ENCODE measurements around the gene GOLGA3.

GOLGA3 gene

DNA sequence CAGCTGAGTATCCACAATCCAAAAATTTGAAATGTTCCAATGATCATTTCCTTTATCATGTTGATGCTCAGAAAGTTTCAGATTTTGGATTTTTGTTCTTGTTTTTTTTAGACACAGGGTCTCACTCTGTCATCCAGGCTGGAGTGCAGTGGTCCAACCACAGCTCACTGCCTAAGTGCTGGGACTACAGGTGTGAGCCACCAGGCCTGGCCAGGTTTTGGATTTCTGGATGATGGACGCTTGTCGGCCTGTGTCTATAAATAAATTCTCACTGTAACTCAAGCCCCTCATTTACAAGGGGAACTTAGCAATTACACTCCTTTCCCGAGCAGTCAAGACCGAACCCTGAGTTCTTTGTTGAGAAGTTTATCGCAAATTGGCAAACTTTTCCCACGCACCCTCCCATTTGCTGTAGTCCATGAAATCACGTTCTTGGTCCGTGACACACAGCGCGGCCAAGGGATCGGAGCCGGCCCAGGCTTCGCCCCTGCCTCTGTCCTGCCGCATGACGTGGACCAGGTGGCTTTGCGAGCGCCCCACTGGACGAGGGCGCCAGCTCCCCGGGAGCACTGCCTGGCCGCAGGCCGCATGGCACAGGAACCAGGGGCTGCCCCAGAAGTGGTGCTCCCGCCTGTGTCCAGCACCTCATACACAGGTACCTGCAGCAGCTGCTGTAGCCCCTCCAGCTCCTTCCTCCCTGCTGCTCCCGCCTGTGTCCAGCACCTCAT is 53.0 kb downstream of the GOLGA3 start:
- H3K4me2 ChIP-seq (ENCODE audit: low read length), result no peak overlapping the region
- H3K4me3 ChIP-seq (ENCODE audit: low read length), result no peak overlapping the region
- no peak overlapping the region for H3K27ac ChIP-seq (ENCODE audit: low read length)
- H3K79me2 ChIP-seq (ENCODE audit: low read length), result no peaks in the 10 kb centered on the region
- H3K4me1 ChIP-seq (ENCODE audit: low read length), result peaks cover 18% of the 10 kb centered on the region
- no peaks in the 10 kb centered on the region for H3K36me3 ChIP-seq (replicated peaks; ENCODE audit: low read depth, low read length)
- no peaks in the 10 kb centered on the region for H3K27me3 ChIP-seq (ENCODE audit: low read depth, low read length)
- no peak for TF ChIP-seq EZH2phosphoT487 (IDR thresholded peaks at IDR 0.05; ENCODE audit: low read depth)
- TF ChIP-seq, protein P1, sequence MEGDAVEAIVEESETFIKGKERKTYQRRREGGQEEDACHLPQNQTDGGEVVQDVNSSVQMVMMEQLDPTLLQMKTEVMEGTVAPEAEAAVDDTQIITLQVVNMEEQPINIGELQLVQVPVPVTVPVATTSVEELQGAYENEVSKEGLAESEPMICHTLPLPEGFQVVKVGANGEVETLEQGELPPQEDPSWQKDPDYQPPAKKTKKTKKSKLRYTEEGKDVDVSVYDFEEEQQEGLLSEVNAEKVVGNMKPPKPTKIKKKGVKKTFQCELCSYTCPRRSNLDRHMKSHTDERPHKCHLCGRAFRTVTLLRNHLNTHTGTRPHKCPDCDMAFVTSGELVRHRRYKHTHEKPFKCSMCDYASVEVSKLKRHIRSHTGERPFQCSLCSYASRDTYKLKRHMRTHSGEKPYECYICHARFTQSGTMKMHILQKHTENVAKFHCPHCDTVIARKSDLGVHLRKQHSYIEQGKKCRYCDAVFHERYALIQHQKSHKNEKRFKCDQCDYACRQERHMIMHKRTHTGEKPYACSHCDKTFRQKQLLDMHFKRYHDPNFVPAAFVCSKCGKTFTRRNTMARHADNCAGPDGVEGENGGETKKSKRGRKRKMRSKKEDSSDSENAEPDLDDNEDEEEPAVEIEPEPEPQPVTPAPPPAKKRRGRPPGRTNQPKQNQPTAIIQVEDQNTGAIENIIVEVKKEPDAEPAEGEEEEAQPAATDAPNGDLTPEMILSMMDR (IDR thresholded peaks at IDR 0.05; ENCODE audit: low read depth, low read length), result no peak
- H4K20me1 ChIP-seq (ENCODE audit: insufficient read depth, low read length), result no peaks in the 10 kb centered on the region
- H3K9me3 ChIP-seq (ENCODE audit: insufficient read depth, low read length), result no peaks in the 10 kb centered on the region; the same call in 1 of the 2 replicates
- H2AFZ ChIP-seq (ENCODE audit: low read depth, low read length), result no peak overlapping the region
- H3K9ac ChIP-seq (ENCODE audit: low read length), result no peak overlapping the region

DNA sequence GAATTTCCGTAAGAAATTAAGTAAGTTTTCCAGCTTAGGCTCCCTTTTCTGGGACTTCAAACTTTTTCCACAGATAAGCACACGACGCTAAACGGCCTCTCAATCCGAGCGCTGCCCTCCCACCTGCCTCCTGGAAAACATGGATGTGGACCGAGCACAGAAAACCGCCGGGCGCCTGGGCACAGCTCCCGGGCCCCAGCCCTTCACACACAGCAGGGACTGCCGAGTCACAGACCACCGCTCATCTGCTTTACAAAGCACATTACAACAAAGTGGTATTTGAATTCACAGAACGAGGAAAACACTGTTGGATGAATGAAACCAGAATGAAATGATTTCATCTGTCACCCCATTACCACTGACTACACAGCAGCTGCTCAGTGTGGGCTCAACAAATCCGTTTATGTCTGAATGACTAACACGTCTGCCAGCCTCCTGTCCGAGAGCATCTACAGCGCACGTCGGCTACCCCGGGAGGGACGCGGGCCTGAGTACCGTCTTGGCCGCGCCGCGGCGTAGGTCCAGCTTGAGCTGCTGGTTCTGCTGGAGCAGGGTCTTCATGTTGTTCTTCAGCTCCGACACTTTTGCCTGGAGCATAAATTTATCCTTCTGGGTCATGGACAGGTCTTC is 53.9 kb downstream of the GOLGA3 start:
- no peaks in the 10 kb centered on the region for H3K27me3 ChIP-seq (ENCODE audit: low read depth, low read length)
- no peaks in the 10 kb centered on the region for H3K79me2 ChIP-seq (ENCODE audit: low read length)
- no peak overlapping the region for H2AFZ ChIP-seq (ENCODE audit: low read depth, low read length)
- H4K20me1 ChIP-seq (ENCODE audit: insufficient read depth, low read length), result no peaks in the 10 kb centered on the region
- H3K4me3 ChIP-seq (ENCODE audit: low read length), result no peak overlapping the region
- H3K4me1 ChIP-seq (ENCODE audit: low read length), result peaks cover 26% of the 10 kb centered on the region
- no peak overlapping the region for H3K4me2 ChIP-seq (ENCODE audit: low read length)
- no peak overlapping the region for H3K9ac ChIP-seq (ENCODE audit: low read length)
- no peaks in the 10 kb centered on the region; the same call in 1 of the 2 replicates for H3K9me3 ChIP-seq (ENCODE audit: insufficient read depth, low read length)
- no peak for TF ChIP-seq EZH2phosphoT487 (IDR thresholded peaks at IDR 0.05; ENCODE audit: low read depth)
- TF ChIP-seq, protein P1 (IDR thresholded peaks at IDR 0.05; ENCODE audit: low read depth, low read length), result no peak
- H3K27ac ChIP-seq (ENCODE audit: low read length), result no peak overlapping the region
- no peaks in the 10 kb centered on the region for H3K36me3 ChIP-seq (replicated peaks; ENCODE audit: low read depth, low read length)

DNA sequence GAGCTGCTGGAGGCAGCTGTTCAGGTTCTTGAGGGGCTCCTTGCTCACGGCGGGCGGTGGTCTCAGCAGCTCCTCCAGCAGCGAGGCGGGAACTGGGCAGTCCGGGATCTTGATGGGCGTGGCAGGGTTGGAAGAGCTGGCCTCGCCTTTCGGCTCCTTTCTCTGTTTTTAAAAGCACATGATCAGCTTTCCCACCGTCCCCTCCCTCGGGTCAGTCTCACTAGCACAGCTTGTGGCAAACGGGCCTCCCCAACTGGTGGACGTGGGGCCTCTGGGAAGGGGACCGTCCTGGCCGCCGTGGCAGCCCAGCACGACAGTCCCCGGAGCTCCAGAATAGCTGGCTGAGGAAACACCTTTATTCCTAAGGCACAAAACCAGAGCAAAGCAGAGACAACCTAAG is 54.5 kb downstream of the GOLGA3 start:
- no peaks in the 10 kb centered on the region for H4K20me1 ChIP-seq (ENCODE audit: insufficient read depth, low read length)
- TF ChIP-seq, protein P1 (IDR thresholded peaks at IDR 0.05; ENCODE audit: low read depth, low read length), result no peak
- no peak for TF ChIP-seq EZH2phosphoT487 (IDR thresholded peaks at IDR 0.05; ENCODE audit: low read depth)
- peaks cover 4% of the 10 kb centered on the region for H3K36me3 ChIP-seq (replicated peaks; ENCODE audit: low read depth, low read length)
- H3K9me3 ChIP-seq (ENCODE audit: insufficient read depth, low read length), result no peaks in the 10 kb centered on the region; the same call in 1 of the 2 replicates
- no peak overlapping the region for H2AFZ ChIP-seq (ENCODE audit: low read depth, low read length)
- peaks cover 30% of the 10 kb centered on the region for H3K4me1 ChIP-seq (ENCODE audit: low read length)
- H3K79me2 ChIP-seq (ENCODE audit: low read length), result no peaks in the 10 kb centered on the region
- no peak overlapping the region for H3K4me2 ChIP-seq (ENCODE audit: low read length)
- H3K27me3 ChIP-seq (ENCODE audit: low read depth, low read length), result no peaks in the 10 kb centered on the region
- H3K27ac ChIP-seq (ENCODE audit: low read length), result no peak overlapping the region
- no peak overlapping the region for H3K9ac ChIP-seq (ENCODE audit: low read length)
- no peak overlapping the region for H3K4me3 ChIP-seq (ENCODE audit: low read length)

Data from OCI-LY3 (cell line).